ENCODE measurements around the gene ABCF2. TPM values are rescaled to one million over a fixed set of nuclear protein-coding genes. Genes with fewer than 3 reads are reported as not detected.

ABCF2 gene
- total RNA-seq, 1 donor from 2014 or later, result 31.3 TPM

- Histone ChIP-seq H3K27me3 (peaks cover 64% of the 10 kb centered on the region), H3K27ac (no peak overlapping the region), H3K9me3 (ENCODE audit: low read depth) (no peaks in the 10 kb centered on the region), H2AFZ (replicated peaks) (peak overlapping the region; percentile 97), H4K20me1 (ENCODE audit: low read depth) (peaks cover 9% of the 10 kb centered on the region), H3F3A (ENCODE audit: low read depth) (peaks cover 43% of the 10 kb centered on the region), H3K9ac (peak overlapping the region; percentile 51), H3K4me1 (peaks cover 44% of the 10 kb centered on the region), H3K4me2 (peak overlapping the region; percentile 99), H3K79me2 (ENCODE audit: low read depth) (no peaks in the 10 kb centered on the region), H3K4me3 (peak overlapping the region; percentile 90), H3K36me3 (no peaks in the 10 kb centered on the region)
- no peaks in the 10 kb centered on the region for H3K9me3 Mint-ChIP-seq
- DNase-seq (ENCODE audit: low spot score), result peak; percentile 83
- H3K27ac Mint-ChIP-seq, result peak overlapping the region; percentile 97
- no peaks in the 10 kb centered on the region for H3K36me3 Mint-ChIP-seq
- H3K27me3 Mint-ChIP-seq (ENCODE audit: insufficient read depth, low read depth), result peaks cover 19% of the 10 kb centered on the region
- H3K4me3 Mint-ChIP-seq, result peak overlapping the region; percentile 86
- H3K4me1 Mint-ChIP-seq, result peaks cover 65% of the 10 kb centered on the region
- TF ChIP-seq EZH2phosphoT487 (IDR thresholded peaks at IDR 0.05) (no peak), CTCF (IDR thresholded peaks at IDR 0.05) (no peak), EZH2 (IDR thresholded peaks at IDR 0.05) (no peak)
Observed at GRCh38 chr7:151251689-151252560, 24.9 kb upstream of the ABCF2 start.

GRCh38 chr7:151251328-151251688 is 24.3 kb upstream of the ABCF2 start:
- peaks cover 48% of the 10 kb centered on the region for H3F3A ChIP-seq (ENCODE audit: low read depth)
- no peak overlapping the region for H2AFZ ChIP-seq (replicated peaks)
- no peak for DNase-seq (ENCODE audit: low spot score)
- H3K4me2 ChIP-seq, result peak overlapping the region; percentile 99
- no peaks in the 10 kb centered on the region for H3K36me3 ChIP-seq
- no peaks in the 10 kb centered on the region for H3K9me3 Mint-ChIP-seq
- no peaks in the 10 kb centered on the region for H3K36me3 Mint-ChIP-seq
- no peak overlapping the region for H3K9ac ChIP-seq
- no peak overlapping the region for H3K27ac ChIP-seq
- TF ChIP-seq EZH2 (IDR thresholded peaks at IDR 0.05), result no peak
- H3K4me1 Mint-ChIP-seq, result peaks cover 71% of the 10 kb centered on the region
- H3K27me3 Mint-ChIP-seq (ENCODE audit: insufficient read depth, low read depth), result peaks cover 17% of the 10 kb centered on the region
- H3K4me1 ChIP-seq, result peaks cover 46% of the 10 kb centered on the region
- peak overlapping the region; percentile 84 for H3K27ac Mint-ChIP-seq
- H3K4me3 Mint-ChIP-seq, result peak overlapping the region; percentile 81
- H4K20me1 ChIP-seq (ENCODE audit: low read depth), result peaks cover 15% of the 10 kb centered on the region
- H3K4me3 ChIP-seq, result peak overlapping the region; percentile 90
- H3K27me3 ChIP-seq, result peaks cover 71% of the 10 kb centered on the region
- H3K9me3 ChIP-seq (ENCODE audit: low read depth), result no peaks in the 10 kb centered on the region
- no peaks in the 10 kb centered on the region for H3K79me2 ChIP-seq (ENCODE audit: low read depth)

- no peak overlapping the region for H3K9ac ChIP-seq
- no peaks in the 10 kb centered on the region for H3K9me3 ChIP-seq (ENCODE audit: low read depth)
- H3K9me3 Mint-ChIP-seq, result no peaks in the 10 kb centered on the region
- no peak for DNase-seq (ENCODE audit: low spot score)
- H3K27ac Mint-ChIP-seq, result peak overlapping the region; percentile 84
- peaks cover 75% of the 10 kb centered on the region for H3K4me1 Mint-ChIP-seq
- peak overlapping the region; percentile 81 for H3K4me3 Mint-ChIP-seq
- peak overlapping the region; percentile 99 for H3K4me2 ChIP-seq
- no peaks in the 10 kb centered on the region for H3K79me2 ChIP-seq (ENCODE audit: low read depth)
- H3K27me3 ChIP-seq, result peaks cover 75% of the 10 kb centered on the region
- H3F3A ChIP-seq (ENCODE audit: low read depth), result peaks cover 56% of the 10 kb centered on the region
- H3K27ac ChIP-seq, result no peak overlapping the region
- no peaks in the 10 kb centered on the region for H3K36me3 ChIP-seq
- peaks cover 23% of the 10 kb centered on the region for H4K20me1 ChIP-seq (ENCODE audit: low read depth)
- peaks cover 16% of the 10 kb centered on the region for H3K27me3 Mint-ChIP-seq (ENCODE audit: insufficient read depth, low read depth)
- H3K4me3 ChIP-seq, result no peak overlapping the region
- no peak for TF ChIP-seq EZH2phosphoT487 (IDR thresholded peaks at IDR 0.05)
- TF ChIP-seq CTCF (IDR thresholded peaks at IDR 0.05), result no peak
- H3K36me3 Mint-ChIP-seq, result no peaks in the 10 kb centered on the region
- no peak overlapping the region for H2AFZ ChIP-seq (replicated peaks)
- H3K4me1 ChIP-seq, result peaks cover 54% of the 10 kb centered on the region
Observed at GRCh38 chr7:151250181-151251132, 23.5 kb upstream of the ABCF2 start.

All from neural progenitor cell (in vitro differentiated cells).